Liver (tissue), 3 donors: Measurements from ENCODE around the gene RIC3.

Experiments used
- CTCF ChIP-seq: fragments of 150-350 bp; IDR thresholded peaks from 2 replicates; pipeline ENCODE4 v1.5.1; 2017; ENCODE audit warnings: improper control_type of control experiment, low read depth, low read length; ENCODE audit not compliant: missing input control
- EGR1 ChIP-seq, 2 donors: IDR thresholded peaks; 2 replicates each; pipeline ENCODE4 v1.6.1; 2016 to 2018; ENCODE audit warnings: antibody characterized with exemption in 2 of 2, low read depth in 2 of 2
- GABPA ChIP-seq, 2 donors: IDR thresholded peaks in 1 of 2; conservative IDR thresholded peaks in 1 of 2; 2 replicates each; pipeline ENCODE4 v1.6.1; 2016; ENCODE audit warnings: antibody characterized with exemption in 2 of 2, mild to moderate bottlenecking in 1 of 2, moderate library complexity in 1 of 2
- HNF4G ChIP-seq: IDR thresholded peaks from 2 replicates; pipeline ENCODE4 v1.6.1; 2016; ENCODE audit warnings: antibody characterized with exemption
- JUND ChIP-seq, 2 donors: IDR thresholded peaks; 2 replicates each; pipeline ENCODE4 v1.6.1; 2016; ENCODE audit warnings: antibody characterized with exemption in 2 of 2
- RAD21 ChIP-seq, 2 donors: IDR thresholded peaks; 2 replicates each; pipeline ENCODE4 v1.6.1; 2016; ENCODE audit warnings: antibody characterized with exemption in 2 of 2, mild to moderate bottlenecking in 2 of 2
- SP1 ChIP-seq: IDR thresholded peaks from 2 replicates; pipeline ENCODE4 v1.6.1; 2018; ENCODE audit warnings: antibody characterized with exemption, mild to moderate bottlenecking
- TAF1 ChIP-seq: conservative IDR thresholded peaks from 2 replicates; pipeline ENCODE4 v1.6.1; 2016; ENCODE audit warnings: antibody characterized with exemption, mild to moderate bottlenecking
- YY1 ChIP-seq: IDR thresholded peaks from 2 replicates; pipeline ENCODE4 v1.6.1; 2016; ENCODE audit warnings: antibody characterized with exemption, mild to moderate bottlenecking
- ZBTB33 ChIP-seq: IDR thresholded peaks from 2 replicates; pipeline ENCODE4 v1.6.1; 2016; ENCODE audit warnings: antibody characterized with exemption
- TF ChIP-seq, protein P1 (sequence below): IDR thresholded peaks from 2 replicates; pipeline ENCODE4 v1.6.1; 2016; ENCODE audit warnings: antibody characterized with exemption, mild to moderate bottlenecking
- TF ChIP-seq, protein P2 (sequence below): IDR thresholded peaks from 2 replicates; pipeline ENCODE4 v1.6.1; 2016; ENCODE audit warnings: antibody characterized with exemption
- donor health status: healthy.
- donor health status: healthy.

- TF ChIP-seq, protein P1, sequence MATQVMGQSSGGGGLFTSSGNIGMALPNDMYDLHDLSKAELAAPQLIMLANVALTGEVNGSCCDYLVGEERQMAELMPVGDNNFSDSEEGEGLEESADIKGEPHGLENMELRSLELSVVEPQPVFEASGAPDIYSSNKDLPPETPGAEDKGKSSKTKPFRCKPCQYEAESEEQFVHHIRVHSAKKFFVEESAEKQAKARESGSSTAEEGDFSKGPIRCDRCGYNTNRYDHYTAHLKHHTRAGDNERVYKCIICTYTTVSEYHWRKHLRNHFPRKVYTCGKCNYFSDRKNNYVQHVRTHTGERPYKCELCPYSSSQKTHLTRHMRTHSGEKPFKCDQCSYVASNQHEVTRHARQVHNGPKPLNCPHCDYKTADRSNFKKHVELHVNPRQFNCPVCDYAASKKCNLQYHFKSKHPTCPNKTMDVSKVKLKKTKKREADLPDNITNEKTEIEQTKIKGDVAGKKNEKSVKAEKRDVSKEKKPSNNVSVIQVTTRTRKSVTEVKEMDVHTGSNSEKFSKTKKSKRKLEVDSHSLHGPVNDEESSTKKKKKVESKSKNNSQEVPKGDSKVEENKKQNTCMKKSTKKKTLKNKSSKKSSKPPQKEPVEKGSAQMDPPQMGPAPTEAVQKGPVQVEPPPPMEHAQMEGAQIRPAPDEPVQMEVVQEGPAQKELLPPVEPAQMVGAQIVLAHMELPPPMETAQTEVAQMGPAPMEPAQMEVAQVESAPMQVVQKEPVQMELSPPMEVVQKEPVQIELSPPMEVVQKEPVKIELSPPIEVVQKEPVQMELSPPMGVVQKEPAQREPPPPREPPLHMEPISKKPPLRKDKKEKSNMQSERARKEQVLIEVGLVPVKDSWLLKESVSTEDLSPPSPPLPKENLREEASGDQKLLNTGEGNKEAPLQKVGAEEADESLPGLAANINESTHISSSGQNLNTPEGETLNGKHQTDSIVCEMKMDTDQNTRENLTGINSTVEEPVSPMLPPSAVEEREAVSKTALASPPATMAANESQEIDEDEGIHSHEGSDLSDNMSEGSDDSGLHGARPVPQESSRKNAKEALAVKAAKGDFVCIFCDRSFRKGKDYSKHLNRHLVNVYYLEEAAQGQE: no peak
- TF ChIP-seq CTCF (no peak), ZBTB33 (no peak), EGR1 (IDR thresholded peaks at IDR 0.05; ENCODE audit: low read depth in 2 of 2) (no peak), TAF1 (no peak), SP1 (no peak), JUND (IDR thresholded peaks at IDR 0.05) (no peak), HNF4G (no peak), YY1 (no peak), RAD21 (IDR thresholded peaks at IDR 0.05) (no peak), GABPA (IDR thresholded peaks at IDR 0.05 in 1 of 2, conservative IDR thresholded peaks at IDR 0.05 in 1 of 2) (no peak)
- TF ChIP-seq, protein P2, sequence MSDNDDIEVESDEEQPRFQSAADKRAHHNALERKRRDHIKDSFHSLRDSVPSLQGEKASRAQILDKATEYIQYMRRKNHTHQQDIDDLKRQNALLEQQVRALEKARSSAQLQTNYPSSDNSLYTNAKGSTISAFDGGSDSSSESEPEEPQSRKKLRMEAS: no peak
These were observed 36.7 kb upstream of the RIC3 start for GRCh38 chr11:8205566-8205965.
